ENCODE measurements around the gene ANKRD13D. TPM values are rescaled to one million over a fixed set of nuclear protein-coding genes. Genes with fewer than 3 reads are reported as not detected.
A peak's percentile ranks its signal among the peaks of the same experiment; 100 is the strongest.

Gene ANKRD13D
- total RNA-seq, 1 donor from 2014 or later, result 12.5 TPM

GRCh38 chr11:67268081-67268961 is 20.8 kb upstream of the ANKRD13D start:
- H3K9ac ChIP-seq (ENCODE audit: low read depth in 1 of 3, low read length in 3 of 3), result peak overlapping the region; percentile 10 to 89 (median 89)
- peaks cover 67 to 72% (median 69%) of the 10 kb centered on the region in 3 donors for H3K4me1 ChIP-seq (ENCODE audit: control insufficient read depth in 3 of 3, insufficient read depth in 3 of 3, low read length in 3 of 3)
- no peaks in the 10 kb centered on the region for H3K9me3 ChIP-seq (ENCODE audit: control insufficient read depth in 3 of 3, low read length in 3 of 3)
- H3K27ac ChIP-seq (ENCODE audit: low read depth, low read length), result peak overlapping the region; percentile 52
- H3K27me3 ChIP-seq (ENCODE audit: control insufficient read depth in 3 of 3, insufficient read depth in 3 of 3, low read length in 3 of 3), result no peaks in the 10 kb centered on the region
- H3K36me3 ChIP-seq (ENCODE audit: control insufficient read depth in 3 of 3, insufficient read depth in 3 of 3, low read length in 3 of 3), result peaks cover 0 to 7% (median 2%) of the 10 kb centered on the region in 3 donors
- H3K4me3 ChIP-seq (ENCODE audit: low read length in 3 of 3), result peak overlapping the region; percentile 84 to 86 (median 84)

GRCh38 chr11:67268962-67269268 is 20.2 kb upstream of the ANKRD13D start:
- Histone ChIP-seq H3K4me3 (ENCODE audit: low read length in 3 of 3) (no peak overlapping the region), H3K9ac (ENCODE audit: low read depth in 1 of 3, low read length in 3 of 3) (peak overlapping the region in 1 of 3 donors; percentile 71)

GRCh38 chr11:67269401-67270255 is 19.5 kb upstream of the ANKRD13D start:
- Histone ChIP-seq H3K36me3 (ENCODE audit: control insufficient read depth in 3 of 3, insufficient read depth in 3 of 3, low read length in 3 of 3) (peaks cover 0 to 7% (median 2%) of the 10 kb centered on the region in 3 donors), H3K4me1 (ENCODE audit: control insufficient read depth in 3 of 3, insufficient read depth in 3 of 3, low read length in 3 of 3) (peaks cover 78 to 82% (median 81%) of the 10 kb centered on the region in 3 donors), H3K27ac (ENCODE audit: low read depth, low read length) (peak overlapping the region; percentile 52), H3K9ac (ENCODE audit: low read depth in 1 of 3, low read length in 3 of 3) (peak overlapping the region; percentile 45 to 71 (median 70)), H3K9me3 (ENCODE audit: control insufficient read depth in 3 of 3, low read length in 3 of 3) (no peaks in the 10 kb centered on the region), H3K4me3 (ENCODE audit: low read length in 3 of 3) (peak overlapping the region; percentile 16 to 54 (median 50)), H3K27me3 (ENCODE audit: control insufficient read depth in 3 of 3, insufficient read depth in 3 of 3, low read length in 3 of 3) (no peaks in the 10 kb centered on the region)

More at GRCh38 chr11:67268962-67269268, 20.2 kb upstream of the ANKRD13D start:
- peaks cover 0 to 7% (median 2%) of the 10 kb centered on the region in 3 donors for H3K36me3 ChIP-seq (ENCODE audit: control insufficient read depth in 3 of 3, insufficient read depth in 3 of 3, low read length in 3 of 3)
- peaks cover 71 to 75% (median 75%) of the 10 kb centered on the region in 3 donors for H3K4me1 ChIP-seq (ENCODE audit: control insufficient read depth in 3 of 3, insufficient read depth in 3 of 3, low read length in 3 of 3)
- H3K27me3 ChIP-seq (ENCODE audit: control insufficient read depth in 3 of 3, insufficient read depth in 3 of 3, low read length in 3 of 3), result no peaks in the 10 kb centered on the region
- no peaks in the 10 kb centered on the region for H3K9me3 ChIP-seq (ENCODE audit: control insufficient read depth in 3 of 3, low read length in 3 of 3)
- peak overlapping the region; percentile 52 for H3K27ac ChIP-seq (ENCODE audit: low read depth, low read length)

DNA sequence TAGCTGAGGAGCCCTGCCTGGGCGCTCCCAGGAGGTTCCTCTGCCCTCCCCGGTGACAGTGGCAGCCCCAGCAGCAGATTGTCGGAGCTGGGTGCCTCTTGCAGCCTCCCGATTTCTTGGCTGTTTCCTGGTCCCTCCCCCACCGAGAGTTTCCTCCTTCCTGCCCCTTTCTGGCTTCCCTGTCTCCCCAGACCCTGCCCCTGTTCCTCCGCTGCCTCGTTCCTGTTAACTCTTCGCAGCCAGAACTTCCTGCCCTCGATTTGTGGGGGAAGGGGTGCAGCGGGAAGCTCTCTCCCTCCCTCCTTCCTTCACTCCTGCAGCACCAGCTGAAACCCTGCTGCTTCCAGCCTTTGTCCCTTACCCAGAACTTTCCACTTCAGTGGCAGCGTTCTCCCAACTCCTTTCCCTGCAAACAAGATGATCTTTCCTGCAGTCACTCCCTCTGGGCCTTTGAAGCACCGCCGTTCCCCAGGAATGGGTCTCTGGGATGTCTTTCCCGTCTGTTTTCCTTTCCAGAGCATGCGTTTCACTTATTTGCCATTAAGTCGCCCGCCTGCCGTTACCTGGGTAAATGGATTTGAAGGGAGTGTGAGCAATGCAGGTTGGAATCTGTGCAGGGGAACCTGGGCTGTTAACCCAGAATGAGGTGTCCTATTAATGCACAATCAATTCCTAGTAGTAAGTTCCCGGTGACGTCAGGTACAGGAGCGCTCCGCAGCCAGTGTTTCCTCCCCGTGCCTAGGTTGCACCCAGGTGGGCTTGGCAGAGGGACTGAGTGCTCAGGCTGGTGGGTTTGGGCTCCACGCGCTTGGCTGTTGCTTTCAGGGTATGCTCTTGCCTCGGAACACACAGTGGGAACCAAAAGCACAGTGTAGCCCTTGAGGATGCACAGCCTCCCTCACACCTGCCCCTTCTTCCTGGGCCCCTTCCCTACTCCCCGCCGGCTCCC is 18.6 kb upstream of the ANKRD13D start:
- H3K4me1 ChIP-seq (ENCODE audit: control insufficient read depth in 3 of 3, insufficient read depth in 3 of 3, low read length in 3 of 3), result peaks cover 87 to 90% (median 90%) of the 10 kb centered on the region in 3 donors
- H3K9ac ChIP-seq (ENCODE audit: low read depth in 1 of 3, low read length in 3 of 3), result peak overlapping the region; percentile 45 to 71 (median 70)
- H3K4me3 ChIP-seq (ENCODE audit: low read length in 3 of 3), result peak overlapping the region; percentile 38 to 54 (median 50)
- no peaks in the 10 kb centered on the region for H3K9me3 ChIP-seq (ENCODE audit: control insufficient read depth in 3 of 3, low read length in 3 of 3)
- H3K27ac ChIP-seq (ENCODE audit: low read depth, low read length), result peak overlapping the region; percentile 52
- no peaks in the 10 kb centered on the region for H3K27me3 ChIP-seq (ENCODE audit: control insufficient read depth in 3 of 3, insufficient read depth in 3 of 3, low read length in 3 of 3)
- H3K36me3 ChIP-seq (ENCODE audit: control insufficient read depth in 3 of 3, insufficient read depth in 3 of 3, low read length in 3 of 3), result peaks cover 0 to 7% (median 2%) of the 10 kb centered on the region in 3 donors

DNA sequence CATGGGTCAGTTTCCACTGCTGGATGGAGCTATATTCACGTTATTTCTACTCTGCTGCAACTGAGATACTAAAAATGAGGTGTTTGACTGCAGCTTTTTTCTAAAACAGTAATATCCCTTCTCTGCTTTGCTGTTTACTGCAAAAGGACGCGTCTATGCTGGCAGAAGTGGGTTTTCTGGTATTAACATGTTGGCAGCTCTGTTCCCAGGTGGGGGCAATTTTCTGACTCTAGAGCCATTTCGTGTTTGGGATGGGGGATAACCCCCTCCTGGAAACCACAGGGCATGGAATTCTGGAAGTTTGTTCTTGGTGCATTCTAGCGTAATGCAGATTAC is 17.9 kb upstream of the ANKRD13D start:
- Histone ChIP-seq H3K9ac (ENCODE audit: low read depth in 1 of 3, low read length in 3 of 3) (peak overlapping the region; percentile 23 to 71 (median 40)), H3K36me3 (ENCODE audit: control insufficient read depth in 3 of 3, insufficient read depth in 3 of 3, low read length in 3 of 3) (peaks cover 0 to 7% (median 2%) of the 10 kb centered on the region in 3 donors), H3K9me3 (ENCODE audit: control insufficient read depth in 3 of 3, low read length in 3 of 3) (no peaks in the 10 kb centered on the region), H3K27me3 (ENCODE audit: control insufficient read depth in 3 of 3, insufficient read depth in 3 of 3, low read length in 3 of 3) (no peaks in the 10 kb centered on the region), H3K27ac (ENCODE audit: low read depth, low read length) (peak overlapping the region; percentile 52), H3K4me1 (ENCODE audit: control insufficient read depth in 3 of 3, insufficient read depth in 3 of 3, low read length in 3 of 3) (peaks cover 91 to 93% (median 92%) of the 10 kb centered on the region in 3 donors), H3K4me3 (ENCODE audit: low read length in 3 of 3) (peak overlapping the region in 2 of 3 donors; percentile 38 to 50)

DNA sequence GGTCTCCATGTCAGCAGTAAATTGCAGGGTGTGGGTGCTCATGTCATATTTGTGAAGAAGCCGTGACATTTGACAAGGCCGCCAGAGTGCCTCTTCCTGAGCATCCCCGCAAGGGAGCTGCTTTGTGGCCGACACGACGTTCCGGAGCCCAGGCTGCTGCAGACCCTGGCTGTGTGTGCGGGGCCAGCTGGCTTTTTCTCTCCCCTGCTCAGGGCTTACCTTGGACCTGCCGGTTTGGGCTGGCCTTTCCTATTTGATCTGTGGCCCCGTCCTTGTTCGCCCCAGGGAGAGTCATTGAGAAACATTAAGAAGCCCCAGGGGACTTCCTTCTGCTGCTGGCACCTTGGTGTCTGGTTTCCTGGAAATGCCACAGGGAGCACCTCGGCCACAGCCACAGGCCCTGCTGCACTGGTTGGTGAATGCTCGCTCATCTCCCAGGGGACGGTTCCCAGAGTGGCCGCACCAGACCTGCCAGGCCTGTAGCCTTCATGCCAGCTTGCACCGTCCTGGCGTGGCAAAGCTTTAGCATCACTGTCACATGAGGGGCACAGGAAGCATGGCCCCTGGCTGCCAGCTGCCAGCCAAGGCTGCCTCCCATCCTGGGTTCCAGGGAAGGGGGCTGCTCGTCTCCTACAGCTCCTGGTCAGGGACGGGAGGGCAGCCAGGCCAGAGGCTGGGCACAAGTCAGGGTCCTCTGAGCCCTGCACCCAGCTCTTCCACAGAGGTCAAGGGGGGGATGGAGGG is 17.4 kb upstream of the ANKRD13D start:
- peaks cover 96 to 99% (median 97%) of the 10 kb centered on the region in 3 donors for H3K4me1 ChIP-seq (ENCODE audit: control insufficient read depth in 3 of 3, insufficient read depth in 3 of 3, low read length in 3 of 3)
- H3K9ac ChIP-seq (ENCODE audit: low read depth in 1 of 3, low read length in 3 of 3), result peak overlapping the region in 2 of 3 donors; percentile 30 to 66
- H3K4me3 ChIP-seq (ENCODE audit: low read length in 3 of 3), result peak overlapping the region in 1 of 3 donors; percentile 13
- H3K9me3 ChIP-seq (ENCODE audit: control insufficient read depth in 3 of 3, low read length in 3 of 3), result no peaks in the 10 kb centered on the region
- peak overlapping the region; percentile 64 for H3K27ac ChIP-seq (ENCODE audit: low read depth, low read length)
- no peaks in the 10 kb centered on the region for H3K27me3 ChIP-seq (ENCODE audit: control insufficient read depth in 3 of 3, insufficient read depth in 3 of 3, low read length in 3 of 3)
- peaks cover 0 to 7% (median 2%) of the 10 kb centered on the region in 3 donors for H3K36me3 ChIP-seq (ENCODE audit: control insufficient read depth in 3 of 3, insufficient read depth in 3 of 3, low read length in 3 of 3)

- H3K27me3 ChIP-seq (ENCODE audit: control insufficient read depth in 3 of 3, insufficient read depth in 3 of 3, low read length in 3 of 3), result no peaks in the 10 kb centered on the region
- H3K4me1 ChIP-seq (ENCODE audit: control insufficient read depth in 3 of 3, insufficient read depth in 3 of 3, low read length in 3 of 3), result peaks cover 97 to 100% (median 99%) of the 10 kb centered on the region in 3 donors
- peak overlapping the region; percentile 64 for H3K27ac ChIP-seq (ENCODE audit: low read depth, low read length)
- H3K9ac ChIP-seq (ENCODE audit: low read depth in 1 of 3, low read length in 3 of 3), result peak overlapping the region in 2 of 3 donors; percentile 27 to 66
- peak overlapping the region in 1 of 3 donors; percentile 22 for H3K4me3 ChIP-seq (ENCODE audit: low read length in 3 of 3)
- H3K9me3 ChIP-seq (ENCODE audit: control insufficient read depth in 3 of 3, low read length in 3 of 3), result no peaks in the 10 kb centered on the region
- peaks cover 0 to 7% (median 2%) of the 10 kb centered on the region in 3 donors for H3K36me3 ChIP-seq (ENCODE audit: control insufficient read depth in 3 of 3, insufficient read depth in 3 of 3, low read length in 3 of 3)
Observed at GRCh38 chr11:67272327-67273259, 16.5 kb upstream of the ANKRD13D start.

Measured in skeletal muscle tissue (tissue), 4 donors.